Measurements from ENCODE around the gene ZNF532. TPM values are rescaled to one million over a fixed set of nuclear protein-coding genes. Genes with fewer than 3 reads are reported as not detected.

Gene ZNF532
- total RNA-seq, 1 experiment from 2014 or later: 49.8 TPM

DNA sequence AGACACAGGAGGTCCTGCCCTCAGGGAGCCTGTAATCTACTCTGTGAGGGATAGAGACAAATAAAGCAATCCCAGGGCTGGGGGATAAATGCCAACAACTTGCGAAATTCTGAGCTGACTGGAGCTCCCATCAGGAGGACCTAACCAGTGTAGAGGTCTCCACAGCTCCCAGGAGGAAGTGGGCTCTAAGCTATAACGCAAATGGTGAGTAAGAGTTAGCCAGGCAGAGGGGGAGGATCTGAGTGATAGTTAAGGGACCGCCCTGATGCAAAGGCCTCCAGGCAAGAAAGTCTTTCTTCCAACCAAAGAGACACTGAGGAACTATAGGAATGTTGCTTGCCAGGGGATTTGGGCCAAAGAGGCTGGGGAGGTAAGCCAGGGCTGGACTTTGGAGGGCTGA, 16.0 kb upstream of the ZNF532 start:
- no peaks in the 10 kb centered on the region for H3K27me3 ChIP-seq (ENCODE audit: control insufficient read depth, insufficient read depth, low read length)
- no peak for ATAC-seq
- TF ChIP-seq, protein P1, sequence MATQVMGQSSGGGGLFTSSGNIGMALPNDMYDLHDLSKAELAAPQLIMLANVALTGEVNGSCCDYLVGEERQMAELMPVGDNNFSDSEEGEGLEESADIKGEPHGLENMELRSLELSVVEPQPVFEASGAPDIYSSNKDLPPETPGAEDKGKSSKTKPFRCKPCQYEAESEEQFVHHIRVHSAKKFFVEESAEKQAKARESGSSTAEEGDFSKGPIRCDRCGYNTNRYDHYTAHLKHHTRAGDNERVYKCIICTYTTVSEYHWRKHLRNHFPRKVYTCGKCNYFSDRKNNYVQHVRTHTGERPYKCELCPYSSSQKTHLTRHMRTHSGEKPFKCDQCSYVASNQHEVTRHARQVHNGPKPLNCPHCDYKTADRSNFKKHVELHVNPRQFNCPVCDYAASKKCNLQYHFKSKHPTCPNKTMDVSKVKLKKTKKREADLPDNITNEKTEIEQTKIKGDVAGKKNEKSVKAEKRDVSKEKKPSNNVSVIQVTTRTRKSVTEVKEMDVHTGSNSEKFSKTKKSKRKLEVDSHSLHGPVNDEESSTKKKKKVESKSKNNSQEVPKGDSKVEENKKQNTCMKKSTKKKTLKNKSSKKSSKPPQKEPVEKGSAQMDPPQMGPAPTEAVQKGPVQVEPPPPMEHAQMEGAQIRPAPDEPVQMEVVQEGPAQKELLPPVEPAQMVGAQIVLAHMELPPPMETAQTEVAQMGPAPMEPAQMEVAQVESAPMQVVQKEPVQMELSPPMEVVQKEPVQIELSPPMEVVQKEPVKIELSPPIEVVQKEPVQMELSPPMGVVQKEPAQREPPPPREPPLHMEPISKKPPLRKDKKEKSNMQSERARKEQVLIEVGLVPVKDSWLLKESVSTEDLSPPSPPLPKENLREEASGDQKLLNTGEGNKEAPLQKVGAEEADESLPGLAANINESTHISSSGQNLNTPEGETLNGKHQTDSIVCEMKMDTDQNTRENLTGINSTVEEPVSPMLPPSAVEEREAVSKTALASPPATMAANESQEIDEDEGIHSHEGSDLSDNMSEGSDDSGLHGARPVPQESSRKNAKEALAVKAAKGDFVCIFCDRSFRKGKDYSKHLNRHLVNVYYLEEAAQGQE (IDR thresholded peaks at IDR 0.05; ENCODE audit: insufficient read depth in 1 of 2, low read depth in 2 of 2, low read length in 1 of 2): no peak
- TF ChIP-seq, protein P2, sequence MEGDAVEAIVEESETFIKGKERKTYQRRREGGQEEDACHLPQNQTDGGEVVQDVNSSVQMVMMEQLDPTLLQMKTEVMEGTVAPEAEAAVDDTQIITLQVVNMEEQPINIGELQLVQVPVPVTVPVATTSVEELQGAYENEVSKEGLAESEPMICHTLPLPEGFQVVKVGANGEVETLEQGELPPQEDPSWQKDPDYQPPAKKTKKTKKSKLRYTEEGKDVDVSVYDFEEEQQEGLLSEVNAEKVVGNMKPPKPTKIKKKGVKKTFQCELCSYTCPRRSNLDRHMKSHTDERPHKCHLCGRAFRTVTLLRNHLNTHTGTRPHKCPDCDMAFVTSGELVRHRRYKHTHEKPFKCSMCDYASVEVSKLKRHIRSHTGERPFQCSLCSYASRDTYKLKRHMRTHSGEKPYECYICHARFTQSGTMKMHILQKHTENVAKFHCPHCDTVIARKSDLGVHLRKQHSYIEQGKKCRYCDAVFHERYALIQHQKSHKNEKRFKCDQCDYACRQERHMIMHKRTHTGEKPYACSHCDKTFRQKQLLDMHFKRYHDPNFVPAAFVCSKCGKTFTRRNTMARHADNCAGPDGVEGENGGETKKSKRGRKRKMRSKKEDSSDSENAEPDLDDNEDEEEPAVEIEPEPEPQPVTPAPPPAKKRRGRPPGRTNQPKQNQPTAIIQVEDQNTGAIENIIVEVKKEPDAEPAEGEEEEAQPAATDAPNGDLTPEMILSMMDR (IDR thresholded peaks at IDR 0.05): no peak
- TF ChIP-seq POLR2AphosphoS5 (IDR thresholded peaks at IDR 0.05; ENCODE audit: low read depth, low read length) (no peak), TCF7L2 (IDR thresholded peaks at IDR 0.05; ENCODE audit: low read depth, low read length) (no peak), SIN3A (IDR thresholded peaks at IDR 0.05; ENCODE audit: borderline replicate concordance, insufficient read depth, low read depth, low read length) (no peak)
- H3K27ac ChIP-seq (ENCODE audit: low read length): peak overlapping the region; percentile 55; the same call in 1 of the 2 replicates
- H3K9me3 ChIP-seq (ENCODE audit: control insufficient read depth, insufficient read depth, low read depth, low read length): no peaks in the 10 kb centered on the region
- no peak overlapping the region for H3K4me3 ChIP-seq (ENCODE audit: low read depth in 2 of 2, low read length in 2 of 2)
- ChIA-PET POLR2A (no interaction called here), CTCF (no interaction called here)
- H3K36me3 ChIP-seq (ENCODE audit: control insufficient read depth, insufficient read depth, low read length): no peaks in the 10 kb centered on the region
- no peak for DNase-seq (ENCODE audit: low read depth, low spot score)
- intact Hi-C loops (cut with micrococcal nuclease; ENCODE audit: unreplicated experiment) (no loop called here), in situ Hi-C loops (cut with HindIII; ENCODE audit: low pct_unique_long_range_greater_than_20kb, low sequenced_read_pairs) (no loop called here)
- peaks cover 4% of the 10 kb centered on the region for H3K4me1 ChIP-seq (ENCODE audit: control insufficient read depth, insufficient read depth, low read length)
- BruUV-seq (replicated peaks): no TSS peak

DNA sequence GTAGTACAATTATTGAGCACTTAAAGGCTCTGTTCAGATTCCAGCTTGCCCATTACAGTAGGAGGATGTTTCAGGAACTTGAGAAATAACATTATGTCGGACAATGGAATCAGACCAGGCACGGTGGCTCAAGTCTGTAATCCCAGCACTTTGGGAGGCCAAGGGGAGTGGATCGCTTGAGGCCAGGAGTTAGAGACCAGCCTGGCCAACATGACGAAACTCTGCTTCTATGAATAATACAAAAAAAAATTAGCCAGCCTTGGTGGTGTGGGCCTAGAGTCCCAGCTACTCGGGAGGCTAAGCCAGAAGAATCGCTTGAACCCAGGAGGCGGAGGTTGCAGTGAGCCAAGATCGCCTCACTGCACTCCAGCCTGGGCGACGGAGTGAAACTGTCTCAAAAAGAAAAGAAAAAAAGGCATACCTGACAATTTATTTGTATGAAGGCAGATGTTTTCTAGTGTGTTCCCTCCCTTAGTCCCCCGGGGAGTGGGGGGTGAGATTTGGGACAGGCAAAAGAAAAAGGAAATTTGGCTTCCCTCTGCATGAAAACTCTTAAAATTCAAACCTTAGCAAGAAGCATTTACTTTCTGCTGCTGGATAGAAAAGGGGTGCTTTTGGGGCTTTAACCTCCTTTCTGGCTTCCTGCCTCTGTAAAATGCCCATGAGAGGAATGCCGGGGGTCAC, 13.7 kb upstream of the ZNF532 start:
- Histone ChIP-seq H3K4me1 (ENCODE audit: control insufficient read depth, insufficient read depth, low read length) (peaks cover 4% of the 10 kb centered on the region), H3K36me3 (ENCODE audit: control insufficient read depth, insufficient read depth, low read length) (no peaks in the 10 kb centered on the region), H3K27me3 (ENCODE audit: control insufficient read depth, insufficient read depth, low read length) (no peaks in the 10 kb centered on the region), H3K9me3 (ENCODE audit: control insufficient read depth, insufficient read depth, low read depth, low read length) (no peaks in the 10 kb centered on the region), H3K27ac (ENCODE audit: low read length) (peak overlapping the region; percentile 37; the same call in 1 of the 2 replicates), H3K4me3 (ENCODE audit: low read depth in 2 of 2, low read length in 2 of 2) (no peak overlapping the region)
- DNase-seq (ENCODE audit: low read depth, low spot score) (no peak), ATAC-seq (no peak)
- ChIA-PET POLR2A (no interaction called here), CTCF (no interaction called here)
- in situ Hi-C loops (cut with HindIII; ENCODE audit: low pct_unique_long_range_greater_than_20kb, low sequenced_read_pairs) (no loop called here), intact Hi-C loops (cut with micrococcal nuclease; ENCODE audit: unreplicated experiment) (no loop called here)
- BruUV-seq (replicated peaks): no TSS peak
- TF ChIP-seq POLR2AphosphoS5 (IDR thresholded peaks at IDR 0.05; ENCODE audit: low read depth, low read length) (no peak), SIN3A (IDR thresholded peaks at IDR 0.05; ENCODE audit: borderline replicate concordance, insufficient read depth, low read depth, low read length) (no peak), TCF7L2 (IDR thresholded peaks at IDR 0.05; ENCODE audit: low read depth, low read length) (no peak)
- TF ChIP-seq, protein P1 (IDR thresholded peaks at IDR 0.05; ENCODE audit: insufficient read depth in 1 of 2, low read depth in 2 of 2, low read length in 1 of 2): no peak
- TF ChIP-seq, protein P2 (IDR thresholded peaks at IDR 0.05): no peak
